ENCODE data around the gene SLC27A3.

The SLC27A3 gene

DNA sequence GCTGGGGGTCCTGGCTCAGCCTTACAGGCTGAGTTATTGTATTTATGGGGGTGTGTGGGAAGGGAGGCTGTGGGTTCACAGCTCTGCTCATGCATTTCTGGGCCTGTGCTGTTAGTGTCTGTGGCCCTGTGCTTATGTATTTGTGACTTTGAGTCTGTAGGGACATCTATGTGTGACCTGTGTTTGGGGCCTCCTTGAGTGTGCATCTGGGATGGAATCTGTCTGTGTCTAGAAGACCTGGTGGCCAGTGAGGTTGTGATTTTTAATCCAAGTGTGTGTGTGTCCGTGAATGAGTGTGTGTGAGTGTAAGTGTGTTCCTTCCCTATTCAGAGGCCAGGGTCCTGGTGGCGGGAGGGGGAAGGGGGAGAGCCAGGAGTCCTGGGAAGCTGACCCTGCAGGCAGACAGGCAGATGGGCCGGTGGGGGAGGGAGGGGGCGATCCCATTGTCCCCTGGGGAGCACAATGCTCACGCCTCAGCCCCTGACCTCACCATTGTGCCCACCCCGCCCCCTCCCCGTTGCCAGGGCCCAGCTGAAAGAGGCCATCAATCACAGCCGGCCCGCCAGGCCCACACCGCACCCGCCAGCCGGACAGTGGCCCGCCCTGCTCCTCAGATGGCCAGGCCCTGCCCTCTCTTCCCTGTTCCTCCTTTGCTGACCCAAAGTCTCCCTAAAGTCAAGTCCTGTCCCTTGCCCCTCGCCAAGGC lies 19.6 kb downstream of the SLC27A3 start:
- TF ChIP-seq GATA1 (IDR thresholded peaks at IDR 0.05; ENCODE audit: low read depth, low read length), result no peak
- no peak for TF ChIP-seq POLR2A (IDR thresholded peaks at IDR 0.05; ENCODE audit: low read length)
- DNase-seq, result no peak

GRCh38 chr1:153795330-153795837 lies 20.2 kb downstream of the SLC27A3 start:
- DNase-seq, result no peak
- TF ChIP-seq POLR2A (IDR thresholded peaks at IDR 0.05; ENCODE audit: low read length) (no peak), GATA1 (IDR thresholded peaks at IDR 0.05; ENCODE audit: low read depth, low read length) (no peak)

- TF ChIP-seq GATA1 (IDR thresholded peaks at IDR 0.05; ENCODE audit: low read depth, low read length) (no peak), POLR2A (IDR thresholded peaks at IDR 0.05; ENCODE audit: low read length) (no peak)
- DNase-seq, result no peak
Observed at GRCh38 chr1:153795934-153796785, 21.0 kb downstream of the SLC27A3 start.

DNA sequence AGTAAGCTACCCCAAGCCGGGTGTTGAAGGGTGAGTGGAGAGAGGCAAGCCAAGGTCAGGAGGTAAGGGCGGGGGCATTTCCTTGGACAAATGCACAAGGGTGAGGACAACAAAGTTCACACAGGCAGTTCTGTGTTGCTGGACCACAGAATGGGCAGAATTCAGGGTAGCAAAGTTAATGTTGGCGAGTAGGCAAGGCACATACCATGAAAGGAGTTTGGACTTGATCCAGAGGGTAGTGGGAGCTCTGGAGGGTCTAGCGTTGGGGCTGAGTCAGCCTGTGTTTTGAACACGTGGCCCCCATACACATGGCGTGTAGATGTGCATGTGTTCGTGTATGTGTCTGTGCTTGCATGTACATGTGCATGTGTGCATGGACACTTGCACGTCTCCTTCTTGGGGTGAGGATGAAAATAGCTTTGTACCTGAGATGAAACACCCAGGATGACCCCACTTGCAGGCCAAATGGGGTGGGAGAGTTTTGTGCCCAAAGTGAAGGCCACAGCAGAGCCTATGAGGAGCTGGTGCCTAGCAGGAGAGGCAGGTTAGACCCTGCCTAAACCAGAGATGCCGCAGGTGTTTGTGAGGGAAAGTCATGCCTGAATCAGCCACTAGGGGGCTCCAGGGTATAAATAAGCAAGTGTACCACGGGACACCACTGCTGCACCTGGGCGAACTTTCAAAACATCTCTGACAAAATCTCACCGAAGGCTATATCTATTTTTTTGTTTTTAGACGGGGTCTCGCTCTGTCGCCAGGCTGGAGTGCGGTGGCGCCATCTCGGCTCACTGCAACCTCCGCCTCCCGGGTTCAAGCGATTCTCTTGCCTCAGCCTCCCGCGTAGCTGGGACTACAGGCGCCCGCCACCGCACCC lies 21.8 kb downstream of the SLC27A3 start:
- TF ChIP-seq POLR2A (IDR thresholded peaks at IDR 0.05; ENCODE audit: low read length) (no peak), GATA1 (IDR thresholded peaks at IDR 0.05; ENCODE audit: low read depth, low read length) (no peak)

DNA sequence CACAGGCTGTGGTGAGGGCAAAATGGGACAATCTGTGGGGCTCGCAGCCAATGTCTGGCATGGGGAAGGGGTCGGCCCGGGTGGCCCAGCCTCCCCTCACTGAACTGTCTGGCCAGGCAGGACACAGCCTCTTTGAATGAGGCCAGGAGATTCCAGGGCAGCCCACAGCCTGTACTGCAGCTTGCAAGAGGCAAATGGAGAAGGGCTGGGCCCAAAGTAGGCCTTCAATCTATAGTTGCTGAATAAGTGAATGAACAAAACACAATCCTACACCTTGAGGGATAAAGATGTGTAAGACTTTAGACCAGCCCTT lies 23.2 kb downstream of the SLC27A3 start:
- no peak for DNase-seq
- TF ChIP-seq GATA1 (IDR thresholded peaks at IDR 0.05; ENCODE audit: low read depth, low read length), result no peak
- TF ChIP-seq POLR2A (IDR thresholded peaks at IDR 0.05; ENCODE audit: low read length), result no peak

More for the DNA sequence above, 21.8 kb downstream of the SLC27A3 start:
- DNase-seq, result peak; percentile 73 to 88

GRCh38 chr1:153799016-153799415 lies 23.8 kb downstream of the SLC27A3 start:
- TF ChIP-seq POLR2A (IDR thresholded peaks at IDR 0.05; ENCODE audit: low read length) (no peak), GATA1 (IDR thresholded peaks at IDR 0.05; ENCODE audit: low read depth, low read length) (no peak)
- DNase-seq, result no peak

DNA sequence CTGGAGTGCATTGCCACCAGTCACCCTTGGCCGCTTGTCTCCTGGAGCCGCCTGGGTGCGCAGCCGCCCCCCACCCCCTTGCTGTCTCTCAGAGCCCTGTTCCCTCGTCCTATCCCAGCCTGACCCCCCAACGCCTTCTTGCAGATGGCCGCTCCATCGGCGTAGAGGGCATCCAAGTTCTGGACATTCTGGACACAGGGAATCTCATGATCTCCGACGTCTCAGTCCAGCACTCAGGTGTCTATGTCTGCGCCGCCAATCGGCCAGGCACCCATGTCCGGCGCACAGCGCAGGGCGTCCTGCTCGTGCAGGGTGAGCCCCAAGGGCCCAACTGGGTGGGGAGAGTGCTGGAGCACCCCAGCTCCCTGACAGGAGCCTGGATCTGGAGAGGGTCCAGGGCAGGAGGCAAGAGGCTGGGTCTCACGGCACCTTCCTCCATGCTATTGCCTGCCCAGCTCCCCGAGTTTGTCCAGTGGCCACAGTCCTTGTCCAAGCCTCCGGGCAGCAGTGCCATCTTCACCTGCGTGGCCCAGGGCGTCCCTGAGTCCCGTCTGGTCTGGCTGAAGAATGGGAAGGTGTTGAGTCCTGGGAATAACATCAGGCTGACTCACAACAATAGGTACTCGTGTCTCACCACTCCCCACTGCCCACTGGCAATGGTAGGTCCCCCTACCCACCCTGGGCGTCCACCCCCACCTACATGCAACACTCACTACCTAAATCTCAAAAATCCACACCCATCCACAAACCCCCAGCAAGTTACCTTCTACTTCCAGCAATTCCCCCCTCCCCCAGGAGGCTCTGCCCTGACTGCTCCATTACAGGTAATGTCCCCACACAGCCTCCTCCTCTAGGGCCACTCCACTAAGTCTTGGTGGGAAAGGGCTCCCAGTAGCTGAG lies 24.6 kb downstream of the SLC27A3 start:
- DNase-seq, result no peak
- TF ChIP-seq GATA1 (IDR thresholded peaks at IDR 0.05; ENCODE audit: low read depth, low read length) (no peak), POLR2A (IDR thresholded peaks at IDR 0.05; ENCODE audit: low read length) (no peak)

DNA sequence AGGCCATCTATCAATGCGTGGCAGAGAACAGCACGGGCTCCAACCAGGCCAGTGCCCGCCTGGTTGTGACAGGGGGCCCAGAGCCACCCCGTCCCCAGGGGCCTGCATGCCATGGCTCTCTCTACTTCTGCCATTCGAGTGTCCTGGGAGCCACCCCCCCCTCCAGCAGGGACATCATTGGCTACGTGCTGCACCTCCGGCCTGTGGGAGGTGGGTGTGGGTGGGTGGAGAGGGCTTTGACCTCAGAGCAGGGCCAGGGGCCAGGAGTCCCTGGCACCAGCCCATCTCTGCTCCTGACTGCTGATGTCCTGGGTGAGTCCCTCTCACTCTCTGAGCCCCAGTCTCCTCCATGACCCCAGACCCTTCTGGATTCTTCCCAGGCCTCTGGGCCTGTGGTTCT lies 25.3 kb downstream of the SLC27A3 start:
- no peak for DNase-seq
- no peak for TF ChIP-seq POLR2A (IDR thresholded peaks at IDR 0.05; ENCODE audit: low read length)
- no peak for TF ChIP-seq GATA1 (IDR thresholded peaks at IDR 0.05; ENCODE audit: low read depth, low read length)

DNA sequence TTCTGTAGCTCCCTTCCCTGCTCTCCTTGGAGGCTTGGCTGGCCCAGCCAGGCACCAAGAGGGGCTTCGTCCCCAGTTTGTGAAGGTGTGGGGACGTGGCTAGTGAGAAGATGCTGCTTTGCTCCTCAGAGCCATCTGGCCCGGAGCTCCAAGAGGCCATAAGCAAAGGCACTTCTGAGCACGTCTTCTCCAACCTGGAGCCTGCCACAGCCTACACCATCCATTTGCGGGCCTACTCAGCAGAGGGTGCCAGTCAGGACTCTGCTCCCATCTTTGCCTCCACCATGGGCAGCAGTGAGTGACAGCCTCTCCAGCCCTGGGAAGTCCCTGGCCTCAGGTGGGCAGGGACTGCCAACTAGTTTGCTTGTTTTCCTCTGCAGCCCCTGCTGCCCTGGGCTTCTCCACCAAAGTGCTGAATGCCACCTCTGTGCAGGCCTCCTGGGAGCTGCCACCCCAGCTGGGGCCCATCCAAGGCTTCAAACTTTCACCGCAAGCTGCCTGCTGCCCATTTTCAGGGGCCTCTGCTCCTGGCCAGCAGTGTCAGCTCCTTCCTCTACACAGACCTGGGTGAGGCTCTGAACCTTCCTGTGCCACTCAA lies 25.9 kb downstream of the SLC27A3 start:
- DNase-seq, result no peak
- TF ChIP-seq GATA1 (IDR thresholded peaks at IDR 0.05; ENCODE audit: low read depth, low read length) (no peak), POLR2A (IDR thresholded peaks at IDR 0.05; ENCODE audit: low read length) (no peak)

GRCh38 chr1:153801786-153802697 lies 26.8 kb downstream of the SLC27A3 start:
- TF ChIP-seq POLR2A (IDR thresholded peaks at IDR 0.05; ENCODE audit: low read length) (no peak), GATA1 (IDR thresholded peaks at IDR 0.05; ENCODE audit: low read depth, low read length) (no peak)
- no peak for DNase-seq

- TF ChIP-seq GATA1 (IDR thresholded peaks at IDR 0.05; ENCODE audit: low read depth, low read length), result no peak
- TF ChIP-seq POLR2A (IDR thresholded peaks at IDR 0.05; ENCODE audit: low read length), result no peak
- no peak for DNase-seq
Observed at GRCh38 chr1:153803470-153804056, 28.4 kb downstream of the SLC27A3 start.

Data from erythroblast (primary cell).